Measurements from ENCODE around the gene NOXO1. TPM values are rescaled to one million over a fixed set of nuclear protein-coding genes. Genes with fewer than 3 reads are reported as not detected.
A peak's percentile ranks its signal among the peaks of the same experiment; 100 is the strongest.

The NOXO1 gene
- total RNA-seq = not detected

GRCh38 chr16:1981398-1981836 is at the start of gene NOXO1:
TSS of gene NOXO1 (minus strand) at chr16:1981469. CDS start at chr16:1981179, 290 bp downstream.
- no peak for DNase-seq (ENCODE audit: low spot score in 2 of 2)
- ATAC-seq = no peak
- no peaks in the 10 kb centered on the region for H3K9me3 Mint-ChIP-seq
- H3K36me3 Mint-ChIP-seq = peaks cover 0 to 3% of the 10 kb centered on the region in 2 donors
- no peak within 1 kb of the TSS for H3K27ac Mint-ChIP-seq

DNA sequence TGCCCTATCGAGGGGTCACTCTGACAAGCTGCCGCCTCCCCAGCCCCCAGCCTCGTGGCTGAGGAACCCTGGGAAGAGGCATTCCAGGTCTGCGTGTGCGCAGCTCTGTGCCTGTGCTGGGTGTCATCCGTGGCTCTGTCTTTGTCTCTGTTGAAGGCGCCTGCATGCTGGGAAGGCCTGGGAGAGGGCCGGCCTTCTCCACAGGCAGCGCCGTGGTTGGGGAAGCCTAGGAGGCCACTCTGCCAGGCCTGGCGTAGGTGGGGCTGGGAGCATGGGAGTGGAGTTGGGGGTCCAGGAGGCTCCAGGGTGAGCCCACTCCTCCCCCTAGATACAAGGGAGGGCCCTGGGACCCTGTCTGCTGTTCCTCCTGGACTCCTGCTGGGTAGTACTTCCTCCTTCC is 48.8 kb upstream of the NOXO1 start:
- no peak for ATAC-seq
- Mint-ChIP-seq H3K36me3 (no peaks in the 10 kb centered on the region), H3K9me3 (no peaks in the 10 kb centered on the region), H3K27ac (no peak overlapping the region)
- DNase-seq (ENCODE audit: low spot score in 2 of 2) = no peak

DNA sequence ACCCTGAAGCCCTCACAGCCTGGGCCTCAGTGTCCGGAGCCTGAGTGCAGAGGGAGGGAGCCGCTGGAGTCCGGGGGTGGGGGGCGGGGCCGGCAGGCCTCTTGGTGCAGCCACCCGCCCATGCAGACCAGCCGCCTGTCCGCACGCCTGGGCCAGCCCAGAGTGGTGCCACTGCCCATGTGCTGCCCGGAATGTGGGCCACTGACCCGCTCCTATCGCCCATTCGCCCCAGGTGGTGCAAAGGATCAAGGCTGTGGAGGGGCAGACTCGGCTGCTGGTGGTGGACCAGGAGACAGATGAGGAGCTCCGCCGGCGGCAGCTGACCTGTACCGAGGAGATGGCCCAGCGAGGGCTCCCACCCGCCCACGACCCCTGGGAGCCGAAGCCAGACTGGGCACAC is 48.1 kb upstream of the NOXO1 start:
- ATAC-seq (no peak), DNase-seq (ENCODE audit: low spot score in 2 of 2) (no peak)
- Mint-ChIP-seq H3K9me3 (no peaks in the 10 kb centered on the region), H3K27ac (no peak overlapping the region), H3K36me3 (no peaks in the 10 kb centered on the region)

GRCh38 chr16:2028620-2029220 is 47.5 kb upstream of the NOXO1 start:
- ATAC-seq = no peak
- H3K36me3 Mint-ChIP-seq = no peaks in the 10 kb centered on the region
- H3K27ac Mint-ChIP-seq = no peak overlapping the region
- DNase-seq (ENCODE audit: low spot score in 2 of 2) = no peak
- no peaks in the 10 kb centered on the region for H3K9me3 Mint-ChIP-seq

- Mint-ChIP-seq H3K36me3 (no peaks in the 10 kb centered on the region), H3K27ac (no peak overlapping the region), H3K9me3 (no peaks in the 10 kb centered on the region)
- DNase-seq (ENCODE audit: low spot score in 2 of 2) (no peak), ATAC-seq (no peak)
These were observed 46.9 kb upstream of the NOXO1 start for GRCh38 chr16:2028146-2028545.

DNA sequence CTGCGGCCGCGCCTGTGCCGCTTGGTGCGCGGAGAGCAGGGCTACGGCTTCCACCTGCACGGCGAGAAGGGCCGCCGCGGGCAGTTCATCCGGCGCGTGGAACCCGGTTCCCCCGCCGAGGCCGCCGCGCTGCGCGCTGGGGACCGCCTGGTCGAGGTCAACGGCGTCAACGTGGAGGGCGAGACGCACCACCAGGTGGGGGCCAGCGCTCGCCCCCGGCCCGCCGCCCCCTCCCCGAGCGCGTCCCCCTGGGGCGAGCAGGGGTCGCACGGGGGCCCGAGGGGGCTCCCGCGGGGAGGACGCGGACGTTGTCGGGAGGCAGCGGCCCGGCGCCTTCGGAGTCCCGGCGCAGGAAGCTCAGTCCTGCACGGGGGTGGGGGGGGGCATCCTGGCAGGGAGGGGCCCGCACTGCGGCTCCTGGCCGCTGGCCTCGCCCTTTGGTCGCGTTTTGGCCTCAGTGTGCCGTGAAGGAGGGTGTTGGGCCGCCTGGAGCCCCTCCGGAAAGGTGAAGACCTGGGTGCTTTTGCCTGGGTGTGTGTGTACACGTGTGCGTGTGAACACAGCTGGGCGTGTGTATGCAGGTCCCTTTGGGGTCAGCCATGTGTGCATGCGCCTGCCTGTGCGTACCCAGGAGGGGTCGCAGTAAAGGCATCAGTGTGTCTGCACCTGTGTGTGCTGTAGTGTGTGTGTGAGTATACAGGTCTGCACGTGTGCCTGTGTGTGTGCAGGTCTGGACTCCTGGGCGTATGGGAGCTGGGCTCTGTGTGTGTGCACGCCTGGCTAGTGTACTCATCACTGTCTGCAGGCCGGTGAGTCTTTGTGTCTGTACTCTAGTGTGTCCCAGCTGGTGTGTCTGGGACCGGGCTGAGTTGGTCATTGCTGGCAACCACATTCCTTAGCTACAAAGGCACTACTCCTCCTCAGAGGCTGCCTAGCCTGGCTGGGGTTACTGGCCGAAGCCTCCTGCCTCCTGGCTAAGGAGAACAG is 46.0 kb upstream of the NOXO1 start:
- no peak for DNase-seq (ENCODE audit: low spot score in 2 of 2)
- no peak overlapping the region for H3K27ac Mint-ChIP-seq

DNA sequence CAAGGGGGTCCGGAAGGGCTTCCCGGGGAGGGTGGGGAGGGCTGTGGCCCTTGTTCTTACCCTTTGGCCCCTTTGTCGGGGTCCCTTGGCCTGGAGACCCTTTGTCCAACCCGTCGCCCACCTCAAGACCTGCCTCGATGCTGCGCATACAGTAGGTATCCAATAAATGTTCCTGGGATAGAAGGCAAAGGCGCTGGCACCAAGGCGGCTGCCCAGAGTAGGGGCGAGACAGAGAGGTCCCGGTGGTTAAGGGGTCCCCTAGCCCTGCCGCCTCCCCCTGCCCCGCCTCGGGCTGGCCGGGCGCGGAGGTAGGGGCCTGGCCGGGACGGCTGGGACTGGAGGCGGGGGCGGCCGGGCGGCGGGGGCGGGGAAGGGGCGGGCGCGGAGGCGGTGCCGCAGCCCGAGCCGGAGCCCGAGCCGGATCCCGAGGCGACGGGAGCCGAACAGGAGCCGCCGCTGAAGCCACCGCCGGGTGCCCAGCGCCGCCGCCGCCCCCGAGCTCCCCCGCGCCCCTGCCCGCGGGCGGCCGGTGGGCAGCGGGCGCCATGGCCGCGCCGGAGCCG is 45.3 kb upstream of the NOXO1 start, which contains the start of gene NHERF2:
TSS of gene NHERF2 (plus strand) at position 442 of the 563 bp plus-strand sequence. CDS start at position 546, 104 bp downstream.
- H3K9me3 Mint-ChIP-seq = no peaks in the 10 kb centered on the region
- no peak for DNase-seq (ENCODE audit: low spot score in 2 of 2)
- H3K27ac Mint-ChIP-seq = no peak within 1 kb of the TSS
- no peaks in the 10 kb centered on the region for H3K36me3 Mint-ChIP-seq
- peak in 1 of 2 donors; percentile 22 for ATAC-seq

More for the DNA sequence above, 46.0 kb upstream of the NOXO1 start:
- Mint-ChIP-seq H3K36me3 (no peaks in the 10 kb centered on the region), H3K9me3 (no peaks in the 10 kb centered on the region)
- peak in 1 of 2 donors; percentile 4 for ATAC-seq

DNA sequence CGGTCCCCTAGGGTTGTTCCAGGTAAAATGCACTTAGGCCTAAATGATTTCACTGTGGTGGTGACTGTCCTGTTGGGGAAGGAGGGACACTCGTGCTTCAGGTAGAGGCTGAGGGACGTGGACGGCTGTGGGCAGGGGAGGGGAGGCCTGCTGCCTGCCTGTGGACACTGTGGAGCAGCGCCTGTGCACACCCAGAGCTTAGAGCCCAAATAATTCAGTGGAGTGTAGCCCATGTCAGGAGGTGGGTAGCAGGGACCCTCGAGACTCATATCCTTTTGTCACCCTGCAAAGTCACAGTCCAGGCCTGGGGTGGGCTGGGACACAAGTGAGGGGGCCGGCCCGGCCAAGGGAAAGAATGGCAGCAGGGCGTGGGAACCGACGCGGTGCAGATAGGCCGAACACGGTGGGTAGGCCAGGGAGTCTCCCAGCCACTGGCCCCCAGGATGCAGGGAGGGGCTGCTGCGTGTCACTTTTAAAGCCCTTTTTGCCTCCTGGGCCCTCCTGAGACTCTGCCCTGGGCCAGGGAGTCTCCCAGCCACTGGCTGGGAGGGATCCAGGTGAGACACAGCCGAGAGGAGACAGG is 44.7 kb upstream of the NOXO1 start:
- no peak for ATAC-seq
- Mint-ChIP-seq H3K36me3 (no peaks in the 10 kb centered on the region), H3K27ac (no peak overlapping the region), H3K9me3 (no peaks in the 10 kb centered on the region)
- no peak for DNase-seq (ENCODE audit: low spot score in 2 of 2)

GRCh38 chr16:2025251-2025650 is 44.0 kb upstream of the NOXO1 start:
- Mint-ChIP-seq H3K9me3 (no peaks in the 10 kb centered on the region), H3K36me3 (no peaks in the 10 kb centered on the region), H3K27ac (peak overlapping the region in 1 of 2 donors; percentile 41)
- no peak for ATAC-seq
- DNase-seq (ENCODE audit: low spot score in 2 of 2) = no peak

- no peak for DNase-seq (ENCODE audit: low spot score in 2 of 2)
- no peak for ATAC-seq
- Mint-ChIP-seq H3K36me3 (no peaks in the 10 kb centered on the region), H3K27ac (peak overlapping the region in 1 of 2 donors; percentile 66), H3K9me3 (no peaks in the 10 kb centered on the region)
These were observed 42.8 kb upstream of the NOXO1 start for GRCh38 chr16:2024032-2024420.

GRCh38 chr16:2023092-2024031 is 42.1 kb upstream of the NOXO1 start:
- H3K27ac Mint-ChIP-seq = peak overlapping the region in 1 of 2 donors; percentile 71
- DNase-seq (ENCODE audit: low spot score in 2 of 2) (peak; percentile 92 to 99), ATAC-seq (peak; percentile 80 to 84)
- no peaks in the 10 kb centered on the region for H3K36me3 Mint-ChIP-seq
- H3K9me3 Mint-ChIP-seq = no peaks in the 10 kb centered on the region

DNA sequence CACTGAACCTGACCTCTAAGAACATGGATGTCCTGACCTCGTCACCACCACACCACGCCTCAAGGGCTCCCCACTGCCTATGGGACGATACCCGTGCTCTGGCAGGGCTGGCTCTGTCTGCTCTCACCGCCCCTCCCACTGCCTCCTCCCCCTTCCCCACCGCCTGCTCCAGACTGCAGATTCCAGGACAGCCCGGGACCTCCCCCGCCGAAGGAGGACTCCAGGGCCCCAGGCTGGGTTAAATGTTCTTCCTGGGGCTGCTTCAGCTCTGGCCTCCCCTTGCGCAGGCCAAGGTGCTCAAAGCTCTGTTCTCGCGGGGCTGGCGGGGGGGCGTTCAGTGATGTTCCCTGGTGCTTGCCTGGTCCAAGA is 41.4 kb upstream of the NOXO1 start:
- Mint-ChIP-seq H3K36me3 (no peaks in the 10 kb centered on the region), H3K9me3 (no peaks in the 10 kb centered on the region), H3K27ac (peak overlapping the region in 1 of 2 donors; percentile 71)
- ATAC-seq (peak; percentile 25 to 66), DNase-seq (ENCODE audit: low spot score in 2 of 2) (no peak)

DNA sequence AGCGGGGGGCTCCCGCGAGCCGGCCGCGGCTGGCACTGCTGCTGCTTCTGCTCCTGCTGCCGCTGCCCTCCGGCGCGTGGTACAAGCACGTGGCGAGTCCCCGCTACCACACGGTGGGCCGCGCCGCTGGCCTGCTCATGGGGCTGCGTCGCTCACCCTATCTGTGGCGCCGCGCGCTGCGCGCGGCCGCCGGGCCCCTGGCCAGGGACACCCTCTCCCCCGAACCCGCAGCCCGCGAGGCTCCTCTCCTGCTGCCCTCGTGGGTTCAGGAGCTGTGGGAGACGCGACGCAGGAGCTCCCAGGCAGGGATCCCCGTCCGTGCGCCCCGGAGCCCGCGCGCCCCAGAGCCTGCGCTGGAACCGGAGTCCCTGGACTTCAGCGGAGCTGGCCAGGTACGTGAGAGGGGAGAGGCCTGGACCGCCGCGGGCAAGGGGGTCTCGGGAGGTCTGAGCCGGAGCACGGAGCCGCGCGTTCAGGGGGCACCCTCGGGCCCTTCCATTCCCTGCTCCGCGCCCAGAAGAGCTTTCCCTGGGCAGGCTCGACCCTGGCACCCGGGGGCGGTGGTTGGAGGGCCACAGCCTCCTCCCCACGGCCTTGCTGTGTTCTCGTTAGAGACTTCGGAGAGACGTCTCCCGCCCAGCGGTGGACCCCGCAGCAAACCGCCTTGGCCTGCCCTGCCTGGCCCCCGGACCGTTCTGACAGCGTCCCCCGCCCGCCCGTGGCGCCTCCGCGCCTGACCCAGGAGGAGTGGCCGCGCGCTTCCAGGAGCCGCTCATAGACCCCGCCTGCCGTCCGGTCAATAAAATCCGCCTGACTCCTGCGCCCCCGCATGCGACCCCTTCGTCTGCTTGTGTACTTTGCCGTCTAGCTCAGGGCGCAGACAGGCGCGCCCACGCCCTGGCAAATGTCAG is 38.9 kb upstream of the NOXO1 start:
- ATAC-seq = no peak
- no peak for DNase-seq (ENCODE audit: low spot score in 2 of 2)
- H3K9me3 Mint-ChIP-seq = no peaks in the 10 kb centered on the region
- H3K27ac Mint-ChIP-seq = no peak overlapping the region
- H3K36me3 Mint-ChIP-seq = no peaks in the 10 kb centered on the region

DNA sequence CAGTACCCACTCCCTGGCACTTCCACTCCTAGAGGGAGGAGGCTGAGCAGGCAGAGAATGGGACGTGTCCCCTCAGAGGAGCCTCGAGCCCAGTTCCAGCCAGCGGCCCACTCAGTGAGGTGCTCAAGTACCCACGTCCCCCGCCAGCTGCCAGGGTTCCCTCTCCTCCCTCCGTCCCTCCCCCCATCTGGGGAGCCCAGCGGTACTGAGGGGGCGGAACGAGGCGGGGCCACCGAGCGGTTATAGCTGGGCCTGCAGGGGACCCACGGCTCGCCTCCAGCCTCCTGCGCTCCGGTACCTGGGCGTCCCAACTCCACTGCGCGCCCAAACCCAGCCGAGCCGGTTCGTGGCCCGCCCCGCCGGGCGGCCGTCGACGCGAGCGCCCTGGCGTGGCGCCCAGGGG is 38.2 kb upstream of the NOXO1 start, which contains the start of gene NPW:
TSS of gene NPW (plus strand) at position 268 of the 403 bp plus-strand sequence.
- ATAC-seq = no peak
- peak in 1 of 2 donors; percentile 38 for DNase-seq (ENCODE audit: low spot score in 2 of 2)
- H3K36me3 Mint-ChIP-seq = no peaks in the 10 kb centered on the region
- no peak within 1 kb of the TSS for H3K27ac Mint-ChIP-seq
- no peaks in the 10 kb centered on the region for H3K9me3 Mint-ChIP-seq

- Mint-ChIP-seq H3K9me3 (no peaks in the 10 kb centered on the region), H3K36me3 (no peaks in the 10 kb centered on the region), H3K27ac (no peak overlapping the region)
- ATAC-seq = peak in 1 of 2 donors; percentile 49
- DNase-seq (ENCODE audit: low spot score in 2 of 2) = peak in 1 of 2 donors; percentile 52
These were observed 35.2 kb upstream of the NOXO1 start for GRCh38 chr16:2016407-2016922.
